SK-N-SH (cell line): Measurements from ENCODE around the gene PLA2G4E. TPM values are rescaled to one million over a fixed set of nuclear protein-coding genes. Genes with fewer than 3 reads are reported as not detected.
A peak's percentile ranks its signal among the peaks of the same experiment; 100 is the strongest.

Experiments used
- CTCF ChIA-PET: fragments of 300-600, 350-600 bp; formaldehyde crosslinking; extraction: SDS; loops from one replicate; lab custom pipeline; 2021; lab: Yijun Ruan, JAX
- POLR2A ChIA-PET: fragments of 350-600 bp; sonication (Branson Sonifier 250); formaldehyde crosslinking; extraction: SDS; loops from one replicate; lab custom pipeline; 2020; ENCODE audit warnings: antibody characterized with exemption, inconsistent platforms; lab: Yijun Ruan, JAX
- DNase-seq: peaks from one replicate; pipeline ENCODE4 v3.0.0; 2012
- H2AFZ ChIP-seq: fragments of 200-600 bp; sonication (generic); 2 replicates; pipeline ENCODE4 v1.8.1; 2016; ENCODE audit warnings: antibody characterized with exemption, mild to moderate bottlenecking, low read depth
- H3F3A ChIP-seq: fragments of 200-600 bp; sonication (generic); replicated peaks from 2 replicates; pipeline ENCODE3; 2016; ENCODE audit warnings: antibody characterized with exemption, mild to moderate bottlenecking; ENCODE audit not compliant: insufficient read depth
- H3K27ac ChIP-seq, 2 experiments: fragments of 200-500 bp in 1 of 2; fragments of 200-600 bp in 1 of 2; sonication (Bioruptor generic) in 1 of 2; sonication (generic), shearing (Covaris generic) in 1 of 2; 2 replicates each; pipeline versions ENCODE4 v1.5.1 to v1.6.1; 2014 to 2016; ENCODE audit warnings: low read depth in 2 of 2, inconsistent platforms in 1 of 2, low read length in 1 of 2, mild to moderate bottlenecking in 1 of 2, mixed read lengths in 1 of 2
- H3K27me3 ChIP-seq: fragments of 200-600 bp; sonication (generic), shearing (Covaris generic); 2 replicates; pipeline ENCODE4 v1.6.1; 2016; ENCODE audit warnings: mixed run types; ENCODE audit not compliant: insufficient read depth
- H3K36me3 ChIP-seq, 2 experiments: fragments of 200-500 bp in 1 of 2; fragments of 200-600 bp in 1 of 2; sonication (Bioruptor generic) in 1 of 2; sonication (generic) in 1 of 2; replicated peaks in 1 of 2; 2 replicates each; pipeline versions ENCODE3 to v1.5.1; 2014 to 2016; ENCODE audit warnings: low read length in 1 of 2, mild to moderate bottlenecking in 1 of 2; ENCODE audit not compliant: insufficient read depth in 2 of 2, control insufficient read depth in 1 of 2
- H3K4me1 ChIP-seq, 2 experiments: fragments of 200-500 bp in 1 of 2; fragments of 200-600 bp in 1 of 2; sonication (Bioruptor generic) in 1 of 2; sonication (generic), shearing (Covaris generic) in 1 of 2; 2 replicates each; pipeline versions ENCODE4 v1.5.1 to v1.6.1; 2014 to 2016; ENCODE audit warnings: low read depth in 1 of 2, low read length in 1 of 2, mixed run types in 1 of 2; ENCODE audit not compliant: insufficient read depth in 2 of 2, control insufficient read depth in 1 of 2
- H3K4me2 ChIP-seq: fragments of 200-600 bp; sonication (generic), shearing (Covaris generic); 2 replicates; pipeline ENCODE4 v1.6.1; 2017; ENCODE audit warnings: mixed run types
- H3K4me3 ChIP-seq, 2 experiments: fragments of 200-500 bp in 1 of 2; fragments of 200-600 bp in 1 of 2; sonication (Bioruptor generic) in 1 of 2; sonication (generic), shearing (Covaris generic) in 1 of 2; 2 replicates each; pipeline versions ENCODE4 v1.5.1 to v1.8.1; 2014 to 2016; ENCODE audit warnings: low read depth in 2 of 2, inconsistent platforms in 1 of 2, low read length in 1 of 2, mild to moderate bottlenecking in 1 of 2, mixed read lengths in 1 of 2, moderate library complexity in 1 of 2
- H3K79me2 ChIP-seq: fragments of 200-600 bp; sonication (generic); 2 replicates; pipeline ENCODE4 v1.8.1; 2017; ENCODE audit warnings: mild to moderate bottlenecking; ENCODE audit not compliant: insufficient read depth
- H3K9ac ChIP-seq: fragments of 200-600 bp; sonication (generic); 2 replicates; pipeline ENCODE4 v1.6.1; 2017; ENCODE audit warnings: mixed run types
- H3K9me2 ChIP-seq: fragments of 200-600 bp; sonication (generic); 2 replicates; pipeline ENCODE4 v1.6.1; 2017; ENCODE audit warnings: mixed run types
- H3K9me3 ChIP-seq: fragments of 200-600 bp; sonication (generic); 2 replicates; pipeline ENCODE4 v1.6.1; 2017; ENCODE audit warnings: mixed run types, mild to moderate bottlenecking, moderate library complexity
- H4K20me1 ChIP-seq: fragments of 200-600 bp; sonication (generic); 2 replicates; pipeline ENCODE4 v1.6.1; 2017; ENCODE audit warnings: mild to moderate bottlenecking, mixed run types; ENCODE audit not compliant: insufficient read depth
- ELF1 ChIP-seq: IDR thresholded peaks from 2 replicates; pipeline ENCODE4 v1.4.0; 2012
- EP300 ChIP-seq, 2 experiments: IDR thresholded peaks; 2 replicates each; pipeline versions ENCODE4 v1.4.0 to v1.6.1; 2012; ENCODE audit warnings: borderline replicate concordance in 1 of 2, low read depth in 1 of 2, low read length in 1 of 2
- EZH2phosphoT487 ChIP-seq: fragments of 200-600 bp; sonication (generic); IDR thresholded peaks from 2 replicates; pipeline ENCODE4 v1.6.1; 2017; ENCODE audit warnings: low read depth, mixed run types, mild to moderate bottlenecking, antibody characterized with exemption, moderate library complexity, borderline replicate concordance
- GATA2 ChIP-seq: sonication (generic); formaldehyde crosslinking; IDR thresholded peaks from 2 replicates; pipeline ENCODE4 v1.5.0; 2020; ENCODE audit warnings: mild to moderate bottlenecking, missing genetic modification reagents
- NFIC ChIP-seq: IDR thresholded peaks from 2 replicates; pipeline ENCODE4 v1.4.0; 2012; ENCODE audit warnings: borderline replicate concordance
- RAD21 ChIP-seq: IDR thresholded peaks from 2 replicates; pipeline ENCODE4 v1.6.1; 2012; ENCODE audit warnings: mild to moderate bottlenecking, low read length
- RCOR1 ChIP-seq: fragments of 150-350 bp; IDR thresholded peaks from 2 replicates; pipeline ENCODE4 v1.6.1; 2017; ENCODE audit warnings: antibody characterized with exemption, low read length
- SMC3 ChIP-seq: IDR thresholded peaks from 2 replicates; pipeline ENCODE4 v1.6.1; 2012; ENCODE audit warnings: low read depth, low read length, improper control_type of control experiment
- TAF1 ChIP-seq: IDR thresholded peaks from 2 replicates; pipeline ENCODE4 v1.6.1; 2012; ENCODE audit warnings: low read depth, mild to moderate bottlenecking, low read length, moderate library complexity, borderline replicate concordance
- WGBS: methylation state at CpG from one replicate; pipeline ENCODE4 v1.1.6; 2017; ENCODE audit warnings: low lambda C conversion rate; 5-methylcytosine and 5-hydroxymethylcytosine counted together
- polyA plus RNA-seq, 3 experiments: library from polyadenylated mRNA; depleted of rRNA; stranded (reverse); fragments of >200 nt; gene quantifications; 2 replicates each; pipeline ENCODE4 v1.2.3, GENCODE V29; 2012
- TF ChIP-seq, protein P1 (sequence below): fragments of 200-600 bp; sonication (generic); IDR thresholded peaks from 2 replicates; pipeline ENCODE4 v1.6.1; 2017; ENCODE audit warnings: antibody characterized with exemption, mild to moderate bottlenecking, moderate library complexity
- TF ChIP-seq, protein P2 (sequence below): fragments of 150-350 bp; IDR thresholded peaks from 2 replicates; pipeline ENCODE4 v1.6.1; 2016; ENCODE audit warnings: mild to moderate bottlenecking, low read depth, low read length
- TF ChIP-seq, protein P3 (sequence below): fragments of 150-350 bp; IDR thresholded peaks from 2 replicates; pipeline ENCODE4 v1.6.1; 2017; ENCODE audit warnings: antibody characterized with exemption, low read length, low read depth, borderline replicate concordance
- TF ChIP-seq, protein P4 (sequence below): IDR thresholded peaks from 2 replicates; pipeline ENCODE4 v1.6.1; 2012; ENCODE audit warnings: mild to moderate bottlenecking, low read depth, low read length, moderate library complexity

Gene PLA2G4E
- polyA plus RNA-seq, 1 of the 3 experiments (the other 2 are of a cell fraction): not detected

DNA sequence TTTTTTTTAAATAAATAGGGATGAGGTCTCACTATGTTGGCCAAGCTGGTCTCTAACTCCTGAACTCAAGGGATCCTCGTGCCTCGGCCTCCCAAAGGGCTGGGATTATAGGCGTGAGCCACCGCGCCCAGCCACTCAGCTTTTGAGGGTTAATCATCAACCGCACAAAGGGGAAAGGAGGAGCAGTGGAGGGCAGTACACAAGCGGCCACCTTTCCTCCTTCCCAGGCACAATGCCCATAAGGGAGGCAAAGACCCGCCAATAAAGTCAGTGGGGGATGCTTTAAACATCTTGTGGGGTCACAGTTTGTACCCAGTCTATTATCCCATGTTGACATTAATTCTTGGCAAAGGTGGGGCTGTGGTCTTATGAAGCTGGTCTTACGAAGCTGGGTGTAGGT is 80.9 kb downstream of the PLA2G4E start:
- TF ChIP-seq, protein P1, sequence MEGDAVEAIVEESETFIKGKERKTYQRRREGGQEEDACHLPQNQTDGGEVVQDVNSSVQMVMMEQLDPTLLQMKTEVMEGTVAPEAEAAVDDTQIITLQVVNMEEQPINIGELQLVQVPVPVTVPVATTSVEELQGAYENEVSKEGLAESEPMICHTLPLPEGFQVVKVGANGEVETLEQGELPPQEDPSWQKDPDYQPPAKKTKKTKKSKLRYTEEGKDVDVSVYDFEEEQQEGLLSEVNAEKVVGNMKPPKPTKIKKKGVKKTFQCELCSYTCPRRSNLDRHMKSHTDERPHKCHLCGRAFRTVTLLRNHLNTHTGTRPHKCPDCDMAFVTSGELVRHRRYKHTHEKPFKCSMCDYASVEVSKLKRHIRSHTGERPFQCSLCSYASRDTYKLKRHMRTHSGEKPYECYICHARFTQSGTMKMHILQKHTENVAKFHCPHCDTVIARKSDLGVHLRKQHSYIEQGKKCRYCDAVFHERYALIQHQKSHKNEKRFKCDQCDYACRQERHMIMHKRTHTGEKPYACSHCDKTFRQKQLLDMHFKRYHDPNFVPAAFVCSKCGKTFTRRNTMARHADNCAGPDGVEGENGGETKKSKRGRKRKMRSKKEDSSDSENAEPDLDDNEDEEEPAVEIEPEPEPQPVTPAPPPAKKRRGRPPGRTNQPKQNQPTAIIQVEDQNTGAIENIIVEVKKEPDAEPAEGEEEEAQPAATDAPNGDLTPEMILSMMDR: no peak
- TF ChIP-seq NFIC (no peak), TAF1 (no peak), RAD21 (no peak), ELF1 (no peak), GATA2 (CRISPR knock-in tag) (no peak)
- TF ChIP-seq, protein P2, sequence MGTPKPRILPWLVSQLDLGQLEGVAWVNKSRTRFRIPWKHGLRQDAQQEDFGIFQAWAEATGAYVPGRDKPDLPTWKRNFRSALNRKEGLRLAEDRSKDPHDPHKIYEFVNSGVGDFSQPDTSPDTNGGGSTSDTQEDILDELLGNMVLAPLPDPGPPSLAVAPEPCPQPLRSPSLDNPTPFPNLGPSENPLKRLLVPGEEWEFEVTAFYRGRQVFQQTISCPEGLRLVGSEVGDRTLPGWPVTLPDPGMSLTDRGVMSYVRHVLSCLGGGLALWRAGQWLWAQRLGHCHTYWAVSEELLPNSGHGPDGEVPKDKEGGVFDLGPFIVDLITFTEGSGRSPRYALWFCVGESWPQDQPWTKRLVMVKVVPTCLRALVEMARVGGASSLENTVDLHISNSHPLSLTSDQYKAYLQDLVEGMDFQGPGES: no peak
- H3K9me3 ChIP-seq: no peaks in the 10 kb centered on the region
- no peak for DNase-seq
- peaks cover 33% of the 10 kb centered on the region for H3F3A ChIP-seq
- ChIA-PET POLR2A (no interaction called here), CTCF (interaction anchor here (1.0 to 1.8 kb wide), 2 partner anchors 50 to 117 kb away, joined by 3 to 4 read pairs; no protein-coding TSS in a partner anchor)
- peak overlapping the region; percentile 29 for H3K4me2 ChIP-seq
- H3K27me3 ChIP-seq: no peaks in the 10 kb centered on the region
- no peak overlapping the region for H3K4me3 ChIP-seq
- 94% methylated on average over 9 of the region's 9 CpGs for WGBS
- H3K79me2 ChIP-seq: peaks cover 28% of the 10 kb centered on the region; the same call in 1 of the 2 replicates
- no peaks in the 10 kb centered on the region for H4K20me1 ChIP-seq
- peaks cover 7 to 42% of the 10 kb centered on the region in 2 experiments; a peak in 3 of 4 replicates for H3K4me1 ChIP-seq
- peak overlapping the region in 1 of 2 experiments; percentile 59; a peak in 2 of 4 replicates for H3K27ac ChIP-seq
- H3K36me3 ChIP-seq: peaks cover 0 to 3% of the 10 kb centered on the region in 2 experiments
- H2AFZ ChIP-seq: no peak overlapping the region
- no peak overlapping the region for H3K9ac ChIP-seq
- no peaks in the 10 kb centered on the region for H3K9me2 ChIP-seq

DNA sequence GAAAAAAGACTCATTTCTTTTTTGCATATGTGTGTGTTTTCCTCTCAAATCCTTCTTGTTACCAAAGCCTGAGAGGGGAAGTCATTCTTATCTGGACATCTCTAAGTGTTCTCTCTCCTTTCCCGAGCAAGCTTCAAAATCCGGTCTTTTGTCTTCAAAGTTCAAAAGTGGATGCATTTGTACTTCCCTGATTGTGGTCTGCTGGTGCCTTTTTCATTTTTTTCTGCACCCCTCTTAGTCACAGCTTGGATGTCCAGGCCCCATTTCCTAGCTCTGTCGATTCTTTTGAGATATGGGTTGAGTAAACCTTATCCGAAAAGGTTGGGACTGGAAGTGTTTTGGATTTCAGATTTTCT is 83.3 kb downstream of the PLA2G4E start:
- Histone ChIP-seq H3K4me1 (peaks cover 0 to 45% of the 10 kb centered on the region in 2 experiments; a peak in 3 of 4 replicates), H4K20me1 (no peaks in the 10 kb centered on the region), H3K9me3 (no peaks in the 10 kb centered on the region), H2AFZ (no peak overlapping the region), H3K9ac (no peak overlapping the region), H3F3A (peaks cover 20% of the 10 kb centered on the region), H3K27me3 (no peaks in the 10 kb centered on the region), H3K9me2 (no peaks in the 10 kb centered on the region), H3K79me2 (peaks cover 23% of the 10 kb centered on the region; the same call in 1 of the 2 replicates), H3K27ac (peak overlapping the region in 1 of 2 experiments; percentile 65; a peak in 1 of 4 replicates), H3K36me3 (peaks cover 0 to 6% of the 10 kb centered on the region in 2 experiments), H3K4me3 (no peak overlapping the region), H3K4me2 (no peak overlapping the region)
- CTCF ChIA-PET: no interaction called here
- no peak for DNase-seq
- POLR2A ChIA-PET: no interaction called here
- WGBS: 90% methylated on average over 4 of the region's 4 CpGs
- TF ChIP-seq, protein P3, sequence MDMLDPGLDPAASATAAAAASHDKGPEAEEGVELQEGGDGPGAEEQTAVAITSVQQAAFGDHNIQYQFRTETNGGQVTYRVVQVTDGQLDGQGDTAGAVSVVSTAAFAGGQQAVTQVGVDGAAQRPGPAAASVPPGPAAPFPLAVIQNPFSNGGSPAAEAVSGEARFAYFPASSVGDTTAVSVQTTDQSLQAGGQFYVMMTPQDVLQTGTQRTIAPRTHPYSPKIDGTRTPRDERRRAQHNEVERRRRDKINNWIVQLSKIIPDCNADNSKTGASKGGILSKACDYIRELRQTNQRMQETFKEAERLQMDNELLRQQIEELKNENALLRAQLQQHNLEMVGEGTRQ: no peak
- TF ChIP-seq SMC3: no peak
- TF ChIP-seq, protein P1: no peak
- TF ChIP-seq EZH2phosphoT487: no peak
- TF ChIP-seq TAF1: no peak
- TF ChIP-seq EP300 (IDR thresholded peaks at IDR 0.05; ENCODE audit: borderline replicate concordance in 1 of 2, low read depth in 1 of 2, low read length in 1 of 2): no peak
- TF ChIP-seq, protein P4, sequence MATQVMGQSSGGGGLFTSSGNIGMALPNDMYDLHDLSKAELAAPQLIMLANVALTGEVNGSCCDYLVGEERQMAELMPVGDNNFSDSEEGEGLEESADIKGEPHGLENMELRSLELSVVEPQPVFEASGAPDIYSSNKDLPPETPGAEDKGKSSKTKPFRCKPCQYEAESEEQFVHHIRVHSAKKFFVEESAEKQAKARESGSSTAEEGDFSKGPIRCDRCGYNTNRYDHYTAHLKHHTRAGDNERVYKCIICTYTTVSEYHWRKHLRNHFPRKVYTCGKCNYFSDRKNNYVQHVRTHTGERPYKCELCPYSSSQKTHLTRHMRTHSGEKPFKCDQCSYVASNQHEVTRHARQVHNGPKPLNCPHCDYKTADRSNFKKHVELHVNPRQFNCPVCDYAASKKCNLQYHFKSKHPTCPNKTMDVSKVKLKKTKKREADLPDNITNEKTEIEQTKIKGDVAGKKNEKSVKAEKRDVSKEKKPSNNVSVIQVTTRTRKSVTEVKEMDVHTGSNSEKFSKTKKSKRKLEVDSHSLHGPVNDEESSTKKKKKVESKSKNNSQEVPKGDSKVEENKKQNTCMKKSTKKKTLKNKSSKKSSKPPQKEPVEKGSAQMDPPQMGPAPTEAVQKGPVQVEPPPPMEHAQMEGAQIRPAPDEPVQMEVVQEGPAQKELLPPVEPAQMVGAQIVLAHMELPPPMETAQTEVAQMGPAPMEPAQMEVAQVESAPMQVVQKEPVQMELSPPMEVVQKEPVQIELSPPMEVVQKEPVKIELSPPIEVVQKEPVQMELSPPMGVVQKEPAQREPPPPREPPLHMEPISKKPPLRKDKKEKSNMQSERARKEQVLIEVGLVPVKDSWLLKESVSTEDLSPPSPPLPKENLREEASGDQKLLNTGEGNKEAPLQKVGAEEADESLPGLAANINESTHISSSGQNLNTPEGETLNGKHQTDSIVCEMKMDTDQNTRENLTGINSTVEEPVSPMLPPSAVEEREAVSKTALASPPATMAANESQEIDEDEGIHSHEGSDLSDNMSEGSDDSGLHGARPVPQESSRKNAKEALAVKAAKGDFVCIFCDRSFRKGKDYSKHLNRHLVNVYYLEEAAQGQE: no peak
- no peak for TF ChIP-seq RCOR1
